DND-41 (cell line): ENCODE results near the gene CASP9.

Experiments
- CTCF ChIP-seq: IDR thresholded peaks from 2 replicates; pipeline ENCODE4 v1.5.1; 2012; ENCODE audit warnings: borderline replicate concordance, low read length, moderate library complexity, mild to moderate bottlenecking; ENCODE audit not compliant: poor library complexity, severe bottlenecking; ENCODE audit errors: extremely low read depth
- EZH2 ChIP-seq: IDR thresholded peaks from 3 replicates; pipeline ENCODE4 v1.6.1; 2012; ENCODE audit warnings: borderline replicate concordance, low read depth, mild to moderate bottlenecking, moderate library complexity, low read length, inconsistent platforms; ENCODE audit not compliant: severe bottlenecking

GRCh38 chr1:15538771-15539170 lies 14.8 kb upstream of the CASP9 start:
- TF ChIP-seq CTCF (no peak), EZH2 (no peak)
